ENCODE measurements around the gene C8A.

The C8A gene

DNA sequence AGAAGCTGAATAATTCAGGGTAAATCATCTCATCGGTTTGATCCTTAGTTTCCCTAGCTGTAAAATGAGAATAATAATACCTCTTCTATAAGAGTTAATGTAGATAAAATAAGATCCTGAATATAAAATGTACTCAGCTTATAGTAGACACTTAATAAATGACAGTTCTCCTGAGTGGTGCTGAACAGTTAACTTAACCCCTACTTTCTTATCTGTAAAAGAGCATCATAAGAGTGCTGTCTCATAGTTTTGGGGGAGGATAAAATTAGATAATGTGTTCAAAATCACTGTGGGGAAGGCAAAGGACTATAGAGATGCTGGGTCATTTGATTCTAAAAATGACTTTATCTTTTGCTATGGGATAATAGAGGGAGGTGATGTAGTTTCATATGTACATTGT is 593 bp downstream of the C8A start:
- no peak overlapping the region for H3K27ac Mint-ChIP-seq
- no peak overlapping the region for H3K4me3 Mint-ChIP-seq
- H3K27me3 Mint-ChIP-seq = peaks cover 8% of the 10 kb centered on the region
- no peaks in the 10 kb centered on the region for H3K9me3 Mint-ChIP-seq
- no peaks in the 10 kb centered on the region for H3K4me1 Mint-ChIP-seq
- H3K36me3 Mint-ChIP-seq = no peaks in the 10 kb centered on the region
- no peak for ATAC-seq

DNA sequence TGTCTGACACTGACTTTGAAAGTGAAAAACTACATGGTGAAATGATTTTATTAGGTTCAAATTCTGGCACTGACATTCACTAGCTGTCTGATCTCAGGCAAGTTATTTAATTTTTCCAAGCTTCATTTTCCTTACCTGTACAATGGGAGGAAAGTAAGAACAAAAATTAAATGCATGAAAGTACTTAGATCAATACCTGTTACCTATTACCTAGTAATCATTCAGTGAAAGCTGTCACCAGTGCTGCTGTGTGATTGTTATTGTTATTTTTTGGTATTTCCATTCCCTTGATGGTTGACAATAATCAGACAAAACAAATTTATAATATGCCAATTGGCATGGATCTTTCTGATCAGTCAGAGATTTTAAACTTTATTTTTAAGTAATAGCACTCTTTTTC is 1.6 kb downstream of the C8A start:
- Mint-ChIP-seq H3K4me3 (no peak overlapping the region), H3K9me3 (peaks cover 4% of the 10 kb centered on the region), H3K36me3 (no peaks in the 10 kb centered on the region), H3K27ac (no peak overlapping the region), H3K27me3 (peaks cover 8% of the 10 kb centered on the region), H3K4me1 (no peaks in the 10 kb centered on the region)
- ATAC-seq = no peak

DNA sequence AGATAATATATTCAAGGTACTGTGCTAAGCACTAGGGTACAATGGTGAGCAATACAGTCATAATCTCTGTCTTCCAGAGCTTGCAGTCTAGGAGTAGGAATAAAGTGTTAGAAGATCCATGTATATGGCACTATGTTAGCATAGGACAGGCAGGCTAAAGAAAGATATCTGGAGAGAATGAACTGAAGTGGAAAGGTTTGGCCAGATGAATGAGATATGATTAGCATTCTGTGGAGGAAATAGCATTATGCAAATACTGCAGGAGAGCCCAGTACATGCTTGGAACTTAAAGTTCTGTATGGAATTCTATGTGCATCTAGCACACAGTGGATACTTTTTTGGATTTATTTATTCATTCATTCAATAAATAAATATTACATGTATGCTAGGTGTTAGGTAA is 4.7 kb downstream of the C8A start:
- no peak overlapping the region for H3K4me3 Mint-ChIP-seq
- H3K4me1 Mint-ChIP-seq = no peaks in the 10 kb centered on the region
- peaks cover 4% of the 10 kb centered on the region for H3K9me3 Mint-ChIP-seq
- ATAC-seq = no peak
- H3K27me3 Mint-ChIP-seq = peaks cover 8% of the 10 kb centered on the region
- H3K36me3 Mint-ChIP-seq = no peaks in the 10 kb centered on the region
- no peak overlapping the region for H3K27ac Mint-ChIP-seq

DNA sequence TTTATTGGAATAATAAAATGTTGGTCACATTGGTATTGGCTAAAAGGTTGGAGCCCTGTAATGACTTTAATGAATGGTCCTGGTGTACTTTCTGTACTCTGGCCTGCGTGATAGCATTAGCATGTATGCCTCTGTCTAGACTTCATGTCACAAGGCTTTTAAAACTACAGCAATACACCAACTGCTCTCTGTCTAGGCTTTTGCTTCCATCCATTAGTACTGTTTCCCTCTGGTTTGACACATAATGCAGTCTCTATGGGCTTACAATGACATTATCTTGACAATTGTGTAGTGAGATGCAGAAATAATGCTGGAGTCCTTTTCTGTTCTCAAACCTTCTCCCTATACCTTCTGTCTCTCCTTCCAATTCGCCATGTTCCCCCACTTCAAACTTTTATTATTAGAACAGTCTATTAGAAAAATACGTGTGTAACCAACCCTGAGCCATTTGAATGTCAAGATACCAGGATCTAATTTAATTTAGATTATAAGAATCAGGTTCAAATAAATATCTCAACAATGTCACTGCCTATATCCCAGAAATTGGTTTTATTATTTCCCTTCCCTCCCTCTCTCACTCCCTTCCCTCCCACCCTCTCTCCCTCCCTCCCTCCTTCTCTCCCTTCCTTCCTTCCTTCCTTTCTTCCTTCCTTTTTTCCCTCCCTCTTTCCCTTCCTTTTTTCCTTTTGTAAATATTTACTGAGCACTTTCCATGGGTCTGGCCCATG is 8.8 kb downstream of the C8A start:
- Mint-ChIP-seq H3K4me3 (no peak overlapping the region), H3K27ac (no peak overlapping the region), H3K27me3 (no peaks in the 10 kb centered on the region), H3K4me1 (no peaks in the 10 kb centered on the region), H3K9me3 (peaks cover 4% of the 10 kb centered on the region), H3K36me3 (no peaks in the 10 kb centered on the region)
- ATAC-seq = no peak

DNA sequence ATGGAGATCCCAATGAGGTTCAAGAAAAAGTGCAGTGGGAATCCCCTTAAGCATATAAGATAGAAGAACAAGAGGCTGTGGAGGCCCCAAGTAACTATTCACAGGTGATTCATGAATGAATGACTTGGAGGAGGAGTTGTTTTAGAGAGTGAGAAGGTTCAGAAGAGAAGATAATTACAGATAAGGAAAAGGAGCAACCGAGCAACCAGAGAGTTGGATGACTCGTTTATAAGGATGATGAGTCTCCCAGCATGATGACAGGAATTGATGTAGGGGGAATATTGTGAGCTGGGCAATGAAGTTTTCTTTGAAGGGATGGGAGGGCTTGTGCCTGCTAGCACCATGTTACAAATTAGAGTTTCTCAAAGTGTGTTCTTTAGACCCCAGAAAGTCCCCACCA is 9.8 kb downstream of the C8A start:
- peaks cover 4% of the 10 kb centered on the region for H3K9me3 Mint-ChIP-seq
- no peak for ATAC-seq
- no peaks in the 10 kb centered on the region for H3K4me1 Mint-ChIP-seq
- H3K36me3 Mint-ChIP-seq = no peaks in the 10 kb centered on the region
- H3K4me3 Mint-ChIP-seq = no peak overlapping the region
- H3K27me3 Mint-ChIP-seq = no peaks in the 10 kb centered on the region
- no peak overlapping the region for H3K27ac Mint-ChIP-seq

DNA sequence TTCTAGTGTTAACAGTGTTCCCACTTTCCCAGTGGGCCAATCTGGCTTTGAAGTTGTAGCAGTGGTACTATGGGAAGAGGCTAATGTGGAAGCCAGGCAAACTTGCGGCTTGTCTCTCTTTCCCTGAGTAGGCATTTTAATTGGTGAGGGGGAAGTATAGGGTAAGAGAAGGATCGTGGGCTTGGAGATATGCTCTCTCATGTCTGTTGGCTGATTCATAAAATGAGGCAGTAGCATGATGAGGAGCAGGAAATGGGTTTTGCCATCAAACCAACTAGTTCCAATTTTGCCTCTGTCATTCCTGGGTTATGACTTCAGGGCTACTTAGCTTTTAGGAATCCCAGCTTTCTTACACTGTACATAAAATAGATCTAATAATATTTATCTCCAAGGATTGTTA is 12.1 kb downstream of the C8A start:
- H3K4me3 Mint-ChIP-seq = no peak overlapping the region
- H3K27ac Mint-ChIP-seq = no peak overlapping the region
- H3K9me3 Mint-ChIP-seq = no peaks in the 10 kb centered on the region
- H3K27me3 Mint-ChIP-seq = peaks cover 9% of the 10 kb centered on the region
- no peaks in the 10 kb centered on the region for H3K4me1 Mint-ChIP-seq
- no peak for ATAC-seq
- H3K36me3 Mint-ChIP-seq = no peaks in the 10 kb centered on the region

DNA sequence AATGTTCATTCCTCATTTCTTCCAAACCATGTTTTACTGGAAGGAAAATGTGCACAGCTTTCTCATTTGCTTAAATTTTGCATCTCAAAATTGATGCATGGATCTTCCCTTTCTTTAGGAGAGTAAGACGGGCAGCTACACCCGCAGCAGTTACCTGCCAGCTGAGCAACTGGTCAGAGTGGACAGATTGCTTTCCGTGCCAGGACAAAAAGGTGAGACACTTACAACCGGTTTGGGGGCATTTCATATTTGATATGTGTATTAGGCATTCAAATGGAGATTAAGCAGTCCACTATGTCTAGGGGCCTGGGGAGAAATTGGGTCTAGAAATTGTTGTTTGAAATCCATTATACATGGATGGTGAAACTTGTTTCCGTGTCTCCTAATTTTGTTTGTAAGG is 12.9 kb downstream of the C8A start:
- Mint-ChIP-seq H3K9me3 (no peaks in the 10 kb centered on the region), H3K4me3 (no peak overlapping the region), H3K27ac (no peak overlapping the region), H3K36me3 (no peaks in the 10 kb centered on the region), H3K27me3 (peaks cover 9% of the 10 kb centered on the region), H3K4me1 (no peaks in the 10 kb centered on the region)
- no peak for ATAC-seq

DNA sequence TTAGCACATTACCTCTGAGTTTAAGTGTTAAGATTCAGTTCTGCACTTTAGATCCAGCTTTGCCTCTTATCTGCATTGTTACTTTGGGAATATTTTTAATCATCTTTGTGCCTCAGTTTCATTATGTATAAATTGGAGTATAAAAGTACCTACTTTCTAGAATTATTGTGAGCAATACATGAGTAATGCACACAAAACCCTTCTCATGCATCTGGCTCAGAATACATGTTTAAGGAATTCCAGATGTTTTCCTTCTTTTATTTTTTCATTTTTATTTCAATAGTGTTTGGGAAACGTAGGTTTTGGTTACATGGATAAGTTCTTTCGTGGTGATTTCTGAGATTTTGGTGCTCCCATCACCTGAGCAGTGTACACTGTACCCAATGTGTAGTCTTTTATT is 14.2 kb downstream of the C8A start:
- Mint-ChIP-seq H3K27me3 (peaks cover 9% of the 10 kb centered on the region), H3K36me3 (no peaks in the 10 kb centered on the region), H3K4me3 (no peak overlapping the region), H3K27ac (no peak overlapping the region), H3K4me1 (no peaks in the 10 kb centered on the region), H3K9me3 (no peaks in the 10 kb centered on the region)
- no peak for ATAC-seq

DNA sequence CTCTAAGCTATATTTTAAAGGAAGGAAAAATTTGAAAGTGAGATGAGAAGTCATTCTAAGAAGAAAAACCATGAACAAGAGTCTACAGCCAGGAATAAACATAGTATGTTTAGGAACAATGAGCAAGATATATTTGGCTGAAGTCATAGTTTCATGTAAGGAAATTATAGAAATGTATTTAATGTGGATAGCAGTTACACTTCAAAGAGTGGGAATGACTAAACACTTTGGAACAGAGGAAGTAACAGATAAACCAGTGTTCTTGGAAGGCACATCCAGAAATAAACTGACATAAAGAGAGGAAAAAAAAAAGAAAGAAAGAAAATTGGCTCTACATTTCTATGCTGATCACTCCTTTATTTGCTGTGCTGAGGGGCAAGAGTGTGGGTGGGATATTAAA is 18.0 kb downstream of the C8A start:
- Mint-ChIP-seq H3K36me3 (no peaks in the 10 kb centered on the region), H3K27ac (no peak overlapping the region), H3K27me3 (peaks cover 30% of the 10 kb centered on the region), H3K4me1 (no peaks in the 10 kb centered on the region), H3K9me3 (no peaks in the 10 kb centered on the region), H3K4me3 (no peak overlapping the region)
- no peak for ATAC-seq

DNA sequence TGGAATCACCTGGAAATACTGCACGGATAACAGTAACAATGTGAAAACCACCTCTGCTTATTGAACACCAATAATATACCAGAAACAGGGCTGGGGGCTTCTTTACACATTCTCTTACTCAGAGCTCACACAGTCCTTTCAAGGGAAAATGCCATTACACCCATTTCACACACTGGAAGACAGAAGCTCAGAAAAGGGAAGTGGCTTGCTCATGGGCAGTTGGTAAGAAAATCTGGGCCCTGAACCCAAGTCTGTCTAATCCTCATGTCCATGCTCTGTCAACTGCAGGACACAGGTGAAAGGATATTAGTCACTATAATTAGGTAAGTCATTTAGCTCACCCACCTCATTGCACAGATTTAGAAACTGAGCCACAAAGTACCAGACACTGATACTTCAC is 18.6 kb downstream of the C8A start:
- Mint-ChIP-seq H3K27me3 (peaks cover 30% of the 10 kb centered on the region), H3K9me3 (no peaks in the 10 kb centered on the region), H3K4me3 (no peak overlapping the region), H3K27ac (no peak overlapping the region), H3K36me3 (no peaks in the 10 kb centered on the region), H3K4me1 (no peaks in the 10 kb centered on the region)
- ATAC-seq = no peak

DNA sequence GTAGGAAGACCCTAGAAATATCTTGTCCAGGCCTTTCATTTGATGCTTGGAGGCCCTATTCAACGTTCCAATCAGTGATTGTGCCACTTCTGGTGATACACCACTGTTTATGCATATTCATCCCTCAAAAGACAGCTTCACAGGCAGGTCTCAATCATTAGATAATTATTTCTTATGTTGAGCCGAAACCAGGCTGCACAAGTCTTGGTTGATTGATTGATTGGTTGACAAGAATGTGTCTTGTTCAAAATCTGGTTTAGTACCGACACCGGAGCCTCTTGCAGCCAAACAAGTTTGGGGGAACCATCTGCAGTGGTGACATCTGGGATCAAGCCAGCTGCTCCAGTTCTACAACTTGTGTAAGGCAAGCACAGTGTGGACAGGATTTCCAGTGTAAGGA is 20.1 kb downstream of the C8A start:
- ATAC-seq = no peak
- H3K4me3 Mint-ChIP-seq = no peak overlapping the region
- no peaks in the 10 kb centered on the region for H3K36me3 Mint-ChIP-seq
- H3K27ac Mint-ChIP-seq = no peak overlapping the region
- H3K9me3 Mint-ChIP-seq = no peaks in the 10 kb centered on the region
- H3K4me1 Mint-ChIP-seq = no peaks in the 10 kb centered on the region
- H3K27me3 Mint-ChIP-seq = peaks cover 30% of the 10 kb centered on the region

DNA sequence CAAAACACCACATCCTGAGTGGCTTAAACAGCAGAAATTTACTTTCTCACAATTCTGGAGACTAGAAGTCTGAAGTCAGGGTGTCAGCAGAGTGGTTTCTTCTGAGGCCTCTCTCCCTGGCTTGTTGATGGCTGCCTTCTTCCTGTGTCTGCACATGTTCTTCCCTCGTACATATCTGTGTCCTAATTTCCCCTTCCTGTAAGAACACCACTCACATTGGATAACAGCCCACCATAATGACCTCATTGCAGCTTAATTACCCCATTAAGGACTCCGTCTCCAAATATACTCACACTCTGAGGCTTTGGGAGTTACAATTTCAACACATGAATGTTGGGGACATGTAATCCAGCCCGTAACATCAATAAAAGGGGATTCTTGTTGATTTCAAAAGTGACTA is 23.4 kb downstream of the C8A start:
- Mint-ChIP-seq H3K9me3 (no peaks in the 10 kb centered on the region), H3K27me3 (peaks cover 20% of the 10 kb centered on the region), H3K27ac (no peak overlapping the region), H3K4me3 (no peak overlapping the region), H3K4me1 (no peaks in the 10 kb centered on the region), H3K36me3 (no peaks in the 10 kb centered on the region)
- ATAC-seq = no peak

DNA sequence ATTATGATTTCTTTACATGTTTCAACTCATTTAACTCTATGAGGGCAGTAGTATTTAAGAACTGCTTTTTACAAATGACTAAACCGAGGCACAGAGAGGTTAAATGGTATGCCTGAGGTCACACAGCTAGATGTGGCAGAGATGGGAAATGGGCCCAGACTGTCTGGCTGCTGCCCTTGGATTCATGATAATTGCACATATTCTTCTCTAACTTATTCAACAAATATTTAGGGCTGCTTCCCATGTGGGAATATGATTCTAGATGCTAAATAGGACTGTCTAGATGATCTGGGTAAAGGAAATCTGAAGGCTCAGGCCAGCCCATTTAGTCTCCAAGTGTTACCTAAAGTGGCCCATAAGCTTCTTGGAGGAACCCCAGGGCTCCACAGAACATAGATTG is 26.2 kb downstream of the C8A start:
- Mint-ChIP-seq H3K4me3 (no peak overlapping the region), H3K9me3 (no peaks in the 10 kb centered on the region), H3K27ac (no peak overlapping the region), H3K36me3 (no peaks in the 10 kb centered on the region), H3K4me1 (no peaks in the 10 kb centered on the region), H3K27me3 (peaks cover 14% of the 10 kb centered on the region)
- ATAC-seq = no peak

DNA sequence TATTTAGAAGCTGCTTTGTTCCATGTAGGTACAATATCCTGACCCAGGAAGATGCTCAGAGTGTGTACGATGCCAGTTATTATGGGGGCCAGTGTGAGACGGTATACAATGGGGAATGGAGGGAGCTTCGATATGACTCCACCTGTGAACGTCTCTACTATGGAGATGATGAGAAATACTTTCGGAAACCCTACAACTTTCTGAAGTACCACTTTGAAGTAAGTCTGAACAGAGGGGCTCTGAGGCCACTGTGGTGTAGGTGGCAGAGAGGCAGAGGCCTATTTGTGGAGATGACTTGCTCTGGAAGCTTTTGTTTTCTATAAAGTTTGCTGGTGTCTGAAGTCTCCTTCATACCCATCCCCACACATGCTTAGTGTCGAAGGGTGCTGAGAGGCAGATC is 26.8 kb downstream of the C8A start:
- Mint-ChIP-seq H3K27me3 (peaks cover 7% of the 10 kb centered on the region), H3K4me1 (no peaks in the 10 kb centered on the region), H3K9me3 (no peaks in the 10 kb centered on the region), H3K36me3 (no peaks in the 10 kb centered on the region), H3K4me3 (no peak overlapping the region), H3K27ac (no peak overlapping the region)
- no peak for ATAC-seq

DNA sequence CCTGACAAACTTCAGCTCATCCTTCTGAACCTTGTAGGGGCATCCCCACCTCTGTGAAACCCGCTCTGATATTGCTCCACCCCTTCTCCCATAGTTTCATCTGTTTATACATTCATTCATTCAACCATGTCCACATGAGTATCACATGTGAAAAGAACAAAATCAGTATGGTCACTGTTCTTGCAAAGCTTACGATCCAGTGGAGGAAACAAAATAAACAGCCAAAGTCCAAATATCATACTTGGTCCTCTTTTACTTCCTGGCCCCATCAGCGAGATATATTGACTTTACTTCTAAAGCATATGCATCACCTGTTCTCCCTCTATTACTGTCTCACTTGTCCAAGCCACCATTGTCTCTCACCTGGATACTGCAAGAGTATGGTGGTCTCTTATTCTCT is 35.6 kb downstream of the C8A start:
- ATAC-seq = no peak
- Mint-ChIP-seq H3K27ac (no peak overlapping the region), H3K9me3 (no peaks in the 10 kb centered on the region), H3K27me3 (no peaks in the 10 kb centered on the region), H3K36me3 (no peaks in the 10 kb centered on the region), H3K4me1 (no peaks in the 10 kb centered on the region), H3K4me3 (no peak overlapping the region)

DNA sequence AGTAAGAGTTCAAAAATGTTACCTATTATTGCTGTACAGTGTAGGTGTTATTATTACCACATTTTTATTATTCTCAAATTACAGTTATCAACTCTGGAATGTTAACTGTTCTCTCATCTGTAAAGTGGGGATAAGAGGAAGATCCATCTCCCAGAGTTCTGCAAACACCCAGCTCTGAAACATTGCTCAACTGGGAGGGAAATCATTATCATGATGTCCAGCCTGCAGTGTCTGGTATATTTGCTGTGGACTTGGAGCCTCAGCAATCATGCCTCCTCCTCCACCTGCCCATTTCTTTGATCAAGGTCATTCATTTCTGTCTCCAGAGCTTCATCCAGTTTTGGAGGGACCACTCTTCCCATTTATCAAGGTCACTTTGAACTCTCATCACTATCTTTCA is 39.4 kb downstream of the C8A start:
- no peaks in the 10 kb centered on the region for H3K4me1 Mint-ChIP-seq
- H3K27me3 Mint-ChIP-seq = no peaks in the 10 kb centered on the region
- H3K27ac Mint-ChIP-seq = no peak overlapping the region
- no peaks in the 10 kb centered on the region for H3K9me3 Mint-ChIP-seq
- ATAC-seq = no peak
- H3K4me3 Mint-ChIP-seq = no peak overlapping the region
- no peaks in the 10 kb centered on the region for H3K36me3 Mint-ChIP-seq
